Lower leg skin (tissue), 3 donors: ENCODE results near the gene TMEM119.

Experiments used
- CTCF ChIP-seq, 3 donors: fragments of 450-650 bp; IDR thresholded peaks; one replicate each; pipeline ENCODE4 v1.5.1; 2016; ENCODE audit warnings: antibody characterized with exemption in 3 of 3, mild to moderate bottlenecking in 3 of 3, moderate library complexity in 2 of 3
- POLR2A ChIP-seq, 2 donors: fragments of 450-650 bp; IDR thresholded peaks; one replicate each; pipeline ENCODE4 v1.6.1; 2016 to 2017; ENCODE audit warnings: antibody characterized with exemption in 2 of 2, mild to moderate bottlenecking in 1 of 2, moderate library complexity in 1 of 2

- TF ChIP-seq POLR2A (IDR thresholded peaks at IDR 0.05) (no peak), CTCF (IDR thresholded peaks at IDR 0.05) (no peak)
Measured at GRCh38 chr12:108568338-108569154, 29.3 kb downstream of the TMEM119 start.
